Prostate gland (tissue), 2 donors: Measurements from ENCODE around the gene DCP1B. TPM values are rescaled to one million over a fixed set of nuclear protein-coding genes. Genes with fewer than 3 reads are reported as not detected.
A peak's percentile ranks its signal among the peaks of the same experiment; 100 is the strongest.

Source experiments
- DNase-seq: peaks from one replicate; pipeline ENCODE4 v3.0.0-alpha.2; 2019; ENCODE audit warnings: low spot score
- H3K27ac ChIP-seq, 2 donors: fragments of 200-600 bp; sonication (generic); 2 replicates each; pipeline ENCODE4 v1.5.1; 2017 to 2019
- H3K27me3 ChIP-seq: fragments of 200-600 bp; sonication (generic); replicated peaks from 2 replicates; pipeline ENCODE4 v1.5.1; 2019; ENCODE audit not compliant: insufficient read depth
- H3K36me3 ChIP-seq, 2 donors: fragments of 200-600 bp; sonication (generic); 1 replicate in 1 of 2; 2 replicates in 1 of 2; pipeline versions ENCODE4 v1.5.1 to v1.8.1; 2017 to 2019
- H3K4me1 ChIP-seq: fragments of 200-600 bp; sonication (generic); replicated peaks from 2 replicates; pipeline ENCODE4 v1.5.1; 2019
- H3K4me3 ChIP-seq, 2 donors: fragments of 200-600 bp; sonication (generic); 2 replicates each; pipeline ENCODE4 v1.5.1; 2017 to 2019
- H3K9me3 ChIP-seq: fragments of 200-600 bp; sonication (generic); 2 replicates; pipeline ENCODE4 v1.5.1; 2017
- POLR2A ChIP-seq: fragments of 450-650 bp; IDR thresholded peaks from one replicate; pipeline ENCODE4 v1.6.1; 2016; ENCODE audit warnings: antibody characterized with exemption, mild to moderate bottlenecking
- POLR2AphosphoS5 ChIP-seq: sonication (generic); formaldehyde crosslinking; IDR thresholded peaks from one replicate; pipeline ENCODE4 v1.6.1; 2017; ENCODE audit warnings: antibody characterized with exemption
- WGBS: methylation state at CpG from one replicate; pipeline ENCODE4 v1.1.5; 2018; 5-methylcytosine and 5-hydroxymethylcytosine counted together
- intact Hi-C: fragments of 100-400 bp; cut with DNase I; formaldehyde crosslinking; loops from one replicate; pipeline ENCODE4 v1.14.2; 2022
- total RNA-seq, 2 donors: library from RNA; depleted of rRNA; stranded (reverse); fragments of >200 nt; gene quantifications; one replicate each; pipeline ENCODE4 v1.1.0, GENCODE V29; 2016
- TF ChIP-seq, protein P1 (sequence below), 4 experiments: fragments of 200-600 bp in 2 of 4; fragments of 450-650 bp in 2 of 4; sonication (generic) in 2 of 4; IDR thresholded peaks; 1 replicate in 3 of 4; 2 replicates in 1 of 4; pipeline ENCODE4 v1.5.1; 2016 to 2019; ENCODE audit warnings: antibody characterized with exemption in 4 of 4, mild to moderate bottlenecking in 2 of 4, moderate library complexity in 2 of 4

DCP1B gene
- total RNA-seq, 2 donors from 2014 or later = 20.1 to 31.9 TPM

DNA sequence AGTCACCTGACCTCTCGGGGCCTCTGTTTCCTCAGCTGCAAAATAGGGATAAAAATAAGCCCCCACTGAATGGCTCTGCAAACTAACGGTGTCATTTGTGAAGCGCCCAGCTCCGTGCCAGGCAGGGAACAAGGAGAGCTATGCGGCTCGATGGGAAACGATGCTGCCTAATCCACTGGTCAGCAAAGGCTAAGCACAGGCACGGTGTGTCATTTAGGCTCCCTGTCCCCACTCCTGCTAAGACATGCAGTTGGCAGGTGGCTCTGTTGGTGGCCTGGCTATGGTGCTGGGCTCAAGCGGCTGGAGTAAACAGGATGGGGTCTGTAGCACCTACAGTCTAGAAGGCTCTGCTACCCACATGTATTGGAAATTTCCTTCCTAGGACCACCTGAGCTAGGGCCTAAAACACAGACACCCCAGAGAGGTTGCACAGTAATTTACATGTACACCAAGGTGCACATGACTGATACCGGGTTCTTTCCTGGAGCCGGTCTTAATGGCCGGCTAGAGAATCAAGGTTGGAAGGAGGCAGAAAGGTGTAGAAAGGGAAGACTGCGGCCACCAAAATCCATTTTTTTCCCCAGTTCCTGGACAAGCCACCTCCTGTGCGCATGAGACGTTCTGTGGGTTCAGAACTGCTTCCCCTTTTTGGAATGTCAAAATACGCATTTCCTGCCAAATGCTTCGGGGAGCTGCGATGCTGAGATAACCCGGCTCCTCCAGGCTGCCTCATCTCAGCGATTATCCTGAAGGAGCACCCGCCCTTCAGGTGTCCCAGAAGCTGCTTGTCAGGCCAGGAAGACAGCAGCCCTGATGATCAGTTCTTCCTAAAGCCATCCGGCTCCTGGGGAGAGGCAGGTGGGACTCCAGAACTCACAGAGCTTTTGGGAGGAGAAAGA is 86.8 kb downstream of the DCP1B start:
- Histone ChIP-seq H3K27ac (peak overlapping the region in 1 of 2 donors; percentile 11), H3K4me1 (no peaks in the 10 kb centered on the region), H3K9me3 (no peaks in the 10 kb centered on the region), H3K4me3 (no peak overlapping the region), H3K36me3 (no peaks in the 10 kb centered on the region), H3K27me3 (no peaks in the 10 kb centered on the region)
- intact Hi-C loops = no loop called here
- TF ChIP-seq POLR2AphosphoS5 (no peak), POLR2A (no peak)
- TF ChIP-seq, protein P1, sequence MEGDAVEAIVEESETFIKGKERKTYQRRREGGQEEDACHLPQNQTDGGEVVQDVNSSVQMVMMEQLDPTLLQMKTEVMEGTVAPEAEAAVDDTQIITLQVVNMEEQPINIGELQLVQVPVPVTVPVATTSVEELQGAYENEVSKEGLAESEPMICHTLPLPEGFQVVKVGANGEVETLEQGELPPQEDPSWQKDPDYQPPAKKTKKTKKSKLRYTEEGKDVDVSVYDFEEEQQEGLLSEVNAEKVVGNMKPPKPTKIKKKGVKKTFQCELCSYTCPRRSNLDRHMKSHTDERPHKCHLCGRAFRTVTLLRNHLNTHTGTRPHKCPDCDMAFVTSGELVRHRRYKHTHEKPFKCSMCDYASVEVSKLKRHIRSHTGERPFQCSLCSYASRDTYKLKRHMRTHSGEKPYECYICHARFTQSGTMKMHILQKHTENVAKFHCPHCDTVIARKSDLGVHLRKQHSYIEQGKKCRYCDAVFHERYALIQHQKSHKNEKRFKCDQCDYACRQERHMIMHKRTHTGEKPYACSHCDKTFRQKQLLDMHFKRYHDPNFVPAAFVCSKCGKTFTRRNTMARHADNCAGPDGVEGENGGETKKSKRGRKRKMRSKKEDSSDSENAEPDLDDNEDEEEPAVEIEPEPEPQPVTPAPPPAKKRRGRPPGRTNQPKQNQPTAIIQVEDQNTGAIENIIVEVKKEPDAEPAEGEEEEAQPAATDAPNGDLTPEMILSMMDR (IDR thresholded peaks at IDR 0.05) = no peak
- DNase-seq = no peak
- 82% methylated on average over 22 of the region's 22 CpGs for WGBS

DNA sequence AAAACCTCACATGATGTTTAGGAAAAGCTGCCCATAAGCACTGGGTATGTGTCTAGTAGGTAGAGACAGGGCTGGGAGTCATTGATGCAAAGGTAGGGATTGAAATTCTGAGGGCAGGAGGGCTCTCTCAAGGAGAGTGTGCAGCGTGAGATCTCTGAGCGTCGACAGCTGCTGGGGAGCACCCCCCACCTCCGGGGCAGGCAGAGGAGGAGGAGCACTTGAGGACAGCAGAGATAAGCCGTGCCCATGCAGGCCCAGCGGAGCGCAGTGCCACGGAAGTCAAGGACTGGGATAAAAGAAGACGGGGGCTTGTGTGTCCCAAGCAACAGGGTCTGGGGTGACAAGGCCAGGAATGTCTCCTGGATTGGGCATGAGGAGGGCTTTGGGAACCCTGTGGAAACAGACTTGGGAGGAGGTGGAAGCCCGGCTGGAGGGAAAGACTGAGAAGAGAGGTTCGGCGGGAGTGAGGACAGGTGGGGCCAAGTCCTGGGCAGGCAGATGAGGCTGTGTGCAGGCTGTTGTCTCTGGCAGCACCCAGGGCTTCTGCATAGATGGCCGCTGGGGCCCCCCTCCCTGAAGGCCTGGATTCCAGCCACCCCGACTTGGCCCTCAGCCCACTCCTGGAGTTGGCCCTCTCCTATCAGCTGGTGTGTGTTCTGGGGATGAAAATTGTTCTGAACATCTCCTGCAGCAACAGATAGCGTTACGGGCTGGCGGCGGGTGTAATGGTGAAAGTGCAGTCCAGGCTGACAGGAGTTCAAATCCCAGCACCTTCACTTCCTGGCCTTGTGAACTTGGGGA is 87.7 kb downstream of the DCP1B start:
- H3K36me3 ChIP-seq = no peaks in the 10 kb centered on the region
- no peaks in the 10 kb centered on the region for H3K9me3 ChIP-seq
- no peak for DNase-seq
- WGBS = 52% methylated on average over 18 of the region's 18 CpGs
- H3K4me1 ChIP-seq = no peaks in the 10 kb centered on the region
- intact Hi-C loops = no loop called here
- no peaks in the 10 kb centered on the region for H3K27me3 ChIP-seq
- no peak overlapping the region for H3K4me3 ChIP-seq
- TF ChIP-seq POLR2AphosphoS5 = no peak
- TF ChIP-seq POLR2A = no peak
- TF ChIP-seq, protein P1 (IDR thresholded peaks at IDR 0.05) = no peak
- no peak overlapping the region for H3K27ac ChIP-seq

DNA sequence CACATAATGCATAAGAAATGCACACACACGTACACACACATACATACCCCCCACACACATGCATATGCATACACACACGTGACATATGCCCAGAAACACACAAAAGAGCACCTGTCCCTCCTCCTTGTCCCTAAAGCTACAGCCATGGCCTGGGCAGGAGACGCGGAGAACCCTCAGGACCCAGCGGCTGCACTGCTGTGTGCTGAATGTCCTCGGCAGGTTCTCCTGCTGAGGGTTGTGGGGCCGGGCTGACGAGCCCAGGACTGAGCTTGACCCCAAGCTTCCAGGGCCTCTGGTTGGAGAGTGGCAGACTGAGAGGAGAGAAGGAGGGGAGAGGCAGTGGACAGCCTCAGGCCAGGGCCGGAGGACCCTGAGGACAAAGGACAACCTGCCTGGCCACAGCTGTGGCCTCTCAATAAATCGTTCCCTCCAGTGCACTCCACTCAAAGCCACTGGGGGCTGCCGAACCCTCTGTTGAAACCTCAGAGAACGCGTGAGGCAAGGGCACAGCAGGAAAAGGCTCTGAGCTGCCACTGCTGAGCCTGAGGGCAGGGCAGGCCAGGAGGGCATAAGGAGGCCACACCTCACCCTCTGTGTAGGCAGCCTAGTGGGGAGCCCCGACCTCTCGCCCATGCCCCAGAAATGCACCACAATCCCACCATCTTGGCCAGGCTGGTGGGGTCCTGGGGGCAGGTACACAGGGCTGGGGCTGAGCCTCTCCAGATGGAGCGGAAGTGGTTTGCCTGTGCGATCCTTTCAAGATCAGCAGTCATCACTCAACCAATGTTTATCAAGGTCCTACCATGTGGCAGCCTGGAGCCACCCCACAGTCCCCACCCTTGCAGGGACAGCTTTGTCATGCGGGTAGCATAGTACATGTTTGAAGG is 88.9 kb downstream of the DCP1B start:
- H3K4me3 ChIP-seq = no peak overlapping the region
- H3K4me1 ChIP-seq = no peaks in the 10 kb centered on the region
- H3K27me3 ChIP-seq = no peaks in the 10 kb centered on the region
- no peak for DNase-seq
- WGBS = 86% methylated on average over 17 of the region's 18 CpGs
- H3K36me3 ChIP-seq = no peaks in the 10 kb centered on the region
- TF ChIP-seq, protein P1 (IDR thresholded peaks at IDR 0.05) = no peak
- TF ChIP-seq POLR2A (no peak), POLR2AphosphoS5 (no peak)
- H3K27ac ChIP-seq = no peak overlapping the region
- no peaks in the 10 kb centered on the region for H3K9me3 ChIP-seq
- intact Hi-C loops = no loop called here

DNA sequence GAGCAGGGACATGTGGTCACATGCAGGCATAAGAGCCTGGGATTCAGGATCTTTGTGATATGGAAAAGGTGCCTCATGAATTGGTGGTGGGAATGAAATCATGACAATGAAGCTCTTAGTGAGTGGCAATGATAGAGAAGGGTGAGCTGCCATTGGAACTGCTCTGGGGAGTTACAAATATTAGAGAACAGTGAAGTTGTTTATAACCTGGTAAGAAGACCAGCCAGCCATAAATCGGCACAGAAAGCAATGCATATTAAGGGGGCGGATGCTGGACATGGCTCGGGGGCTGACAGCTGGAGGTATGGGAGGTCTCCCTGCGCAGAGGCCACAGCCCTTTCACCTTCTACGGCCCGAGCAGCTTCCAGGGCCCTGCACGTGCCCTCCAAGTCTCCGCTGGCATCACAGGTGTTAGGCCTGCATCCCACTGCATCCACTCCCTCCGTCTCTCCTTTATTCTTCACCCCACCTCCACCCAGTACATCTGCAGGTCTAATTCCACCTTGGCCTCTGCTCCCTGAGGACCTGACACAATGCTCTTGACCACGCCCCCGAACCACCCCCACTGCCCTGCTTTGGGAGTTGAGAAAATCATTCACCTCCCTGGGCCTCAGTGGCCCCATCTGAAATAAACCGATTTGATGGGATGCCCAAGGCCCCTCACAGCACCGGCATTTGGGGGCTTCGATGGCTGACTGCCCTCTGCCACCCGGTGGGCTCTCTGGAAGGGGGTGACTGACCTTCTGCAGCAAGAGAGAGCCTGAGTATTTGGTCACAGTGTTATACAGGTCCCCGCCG is 89.9 kb downstream of the DCP1B start:
- no peaks in the 10 kb centered on the region for H3K9me3 ChIP-seq
- DNase-seq = no peak
- TF ChIP-seq POLR2AphosphoS5 (no peak), POLR2A (no peak)
- TF ChIP-seq, protein P1 (IDR thresholded peaks at IDR 0.05) = no peak
- H3K4me1 ChIP-seq = no peaks in the 10 kb centered on the region
- H3K27me3 ChIP-seq = no peaks in the 10 kb centered on the region
- no peak overlapping the region for H3K4me3 ChIP-seq
- intact Hi-C loops = no loop called here
- 85% methylated on average over 17 of the region's 17 CpGs for WGBS
- H3K36me3 ChIP-seq = no peaks in the 10 kb centered on the region
- no peak overlapping the region for H3K27ac ChIP-seq
